Measurements from ENCODE around the gene CBLB. TPM values are rescaled to one million over a fixed set of nuclear protein-coding genes. Genes with fewer than 3 reads are reported as not detected.

The CBLB gene
- total RNA-seq, 1 donor from 2014 or later = 45.9 TPM

GRCh38 chr3:105823149-105823867, 45.5 kb downstream of the CBLB start:
- peak; percentile 96 for FAIRE-seq
- TF ChIP-seq CTCF (IDR thresholded peaks at IDR 0.05; ENCODE audit: insufficient read depth, low read depth, low read length) (no peak), EZH2 (IDR thresholded peaks at IDR 0.05; ENCODE audit: insufficient read depth, low read length) (no peak)

GRCh38 chr3:105822171-105823123, 46.4 kb downstream of the CBLB start:
- Histone ChIP-seq H3K27me3 (ENCODE audit: insufficient read depth, low read length) (no peaks in the 10 kb centered on the region), H3K79me2 (ENCODE audit: insufficient read depth, low read length) (peaks cover 59% of the 10 kb centered on the region), H3K4me1 (ENCODE audit: insufficient read depth, low read length) (peaks cover 31% of the 10 kb centered on the region), H3K4me3 (ENCODE audit: insufficient read depth, low read depth, low read length) (peak overlapping the region; percentile 19), H3K9me3 (ENCODE audit: insufficient read depth, low read depth, low read length) (no peaks in the 10 kb centered on the region), H3K27ac (ENCODE audit: low read depth, low read length) (peak overlapping the region; percentile 90), H3K9ac (ENCODE audit: low read length) (peak overlapping the region; percentile 67), H4K20me1 (ENCODE audit: insufficient read depth, low read length) (no peaks in the 10 kb centered on the region), H3K4me2 (ENCODE audit: low read length) (peak overlapping the region; percentile 72), H3K36me3 (ENCODE audit: insufficient read depth, low read length) (peaks cover 5% of the 10 kb centered on the region), H2AFZ (ENCODE audit: low read depth, low read length) (no peak overlapping the region)
- Mint-ChIP-seq H3K4me1 (ENCODE audit: low read depth, unreplicated experiment) (peaks cover 50% of the 10 kb centered on the region), H3K9me3 (ENCODE audit: unreplicated experiment) (peaks cover 2% of the 10 kb centered on the region), H3K27ac (ENCODE audit: unreplicated experiment) (peak overlapping the region; percentile 97), H3K4me3 (ENCODE audit: unreplicated experiment) (no peak overlapping the region), H3K36me3 (ENCODE audit: low read depth, unreplicated experiment) (peaks cover 6% of the 10 kb centered on the region), H3K27me3 (ENCODE audit: low read depth, unreplicated experiment) (no peaks in the 10 kb centered on the region)
- DNase-seq (ENCODE audit: low read depth) (no peak), FAIRE-seq (no peak)
- TF ChIP-seq EZH2 (IDR thresholded peaks at IDR 0.05; ENCODE audit: insufficient read depth, low read length) = no peak
- TF ChIP-seq CTCF (IDR thresholded peaks at IDR 0.05; ENCODE audit: insufficient read depth, low read depth, low read length) = no peak

More at GRCh38 chr3:105823149-105823867, 45.5 kb downstream of the CBLB start:
- Mint-ChIP-seq H3K4me3 (ENCODE audit: unreplicated experiment) (peak overlapping the region; percentile 17), H3K36me3 (ENCODE audit: low read depth, unreplicated experiment) (peaks cover 6% of the 10 kb centered on the region), H3K4me1 (ENCODE audit: low read depth, unreplicated experiment) (peaks cover 53% of the 10 kb centered on the region), H3K27ac (ENCODE audit: unreplicated experiment) (peak overlapping the region; percentile 97), H3K27me3 (ENCODE audit: low read depth, unreplicated experiment) (no peaks in the 10 kb centered on the region), H3K9me3 (ENCODE audit: unreplicated experiment) (peaks cover 2% of the 10 kb centered on the region)
- H3K36me3 ChIP-seq (ENCODE audit: insufficient read depth, low read length) = peaks cover 5% of the 10 kb centered on the region
- no peaks in the 10 kb centered on the region for H3K9me3 ChIP-seq (ENCODE audit: insufficient read depth, low read depth, low read length)
- peak overlapping the region; percentile 72 for H3K4me2 ChIP-seq (ENCODE audit: low read length)
- peak overlapping the region; percentile 19 for H3K4me3 ChIP-seq (ENCODE audit: insufficient read depth, low read depth, low read length)
- no peaks in the 10 kb centered on the region for H4K20me1 ChIP-seq (ENCODE audit: insufficient read depth, low read length)
- peak overlapping the region; percentile 67 for H3K9ac ChIP-seq (ENCODE audit: low read length)
- peaks cover 37% of the 10 kb centered on the region for H3K4me1 ChIP-seq (ENCODE audit: insufficient read depth, low read length)
- H3K79me2 ChIP-seq (ENCODE audit: insufficient read depth, low read length) = peaks cover 64% of the 10 kb centered on the region
- DNase-seq (ENCODE audit: low read depth) = peak; percentile 99
- H2AFZ ChIP-seq (ENCODE audit: low read depth, low read length) = no peak overlapping the region
- no peaks in the 10 kb centered on the region for H3K27me3 ChIP-seq (ENCODE audit: insufficient read depth, low read length)
- H3K27ac ChIP-seq (ENCODE audit: low read depth, low read length) = peak overlapping the region; percentile 90

All from astrocyte (in vitro differentiated cells and primary cell).